A549 (cell line): ENCODE data around the gene PCDH8. TPM values are rescaled to one million over a fixed set of nuclear protein-coding genes. Genes with fewer than 3 reads are reported as not detected.

Experiments
- ATAC-seq, 2 experiments: fragments of 200-7000 bp in 1 of 2; fragments of >200 bp in 1 of 2; cut with Nextera tagmentation in 1 of 2; cut with Tn5 transposase in 1 of 2; 3 replicates each; pipeline versions ENCODE4 v1.8.0 to v1.9.1; 2018 to 2020; ENCODE audit warnings: mild to moderate bottlenecking in 1 of 2, moderate library complexity in 1 of 2
- CTCF ChIA-PET: fragments of 300-600 bp; sonication (Branson Sonifier 250); formaldehyde crosslinking; extraction: SDS; loops from one replicate; lab custom pipeline; 2021; ENCODE audit warnings: antibody characterized with exemption, inconsistent platforms; lab: Yijun Ruan, JAX
- POLR2A ChIA-PET: fragments of 350-600 bp; formaldehyde crosslinking; extraction: SDS; loops from one replicate; lab custom pipeline; 2021; ENCODE audit warnings: antibody characterized with exemption, inconsistent platforms; lab: Yijun Ruan, JAX
- DNase-seq, 2 experiments: peaks; one replicate each; pipeline versions ENCODE4 v3.0.0 to v3.0.0-alpha.2; 2011 to 2016; ENCODE audit warnings: low read depth in 1 of 2, low spot score in 1 of 2
- FAIRE-seq: peaks from 2 replicates; lab custom pipeline; 2011; peaks lifted over from hg19 to GRCh38; lab: Jason Lieb, UNC
- H3K27ac ChIP-seq, 2 experiments: fragments of >200 bp; sonication (Bioruptor Twin); formaldehyde crosslinking; 3 replicates each; pipeline ENCODE4 v1.5.1; 2016 to 2017
- H3K4me1 ChIP-seq: fragments of >200 bp; sonication (Bioruptor Twin); formaldehyde crosslinking; 3 replicates; pipeline ENCODE4 v1.6.1; 2016
- H3K4me2 ChIP-seq: fragments of >200 bp; sonication (Bioruptor Twin); formaldehyde crosslinking; 3 replicates; pipeline ENCODE4 v1.6.1; 2016
- H3K4me3 ChIP-seq: fragments of >200 bp; sonication (Bioruptor Twin); formaldehyde crosslinking; 3 replicates; pipeline ENCODE4 v1.5.1; 2016
- H3K9me3 ChIP-seq: fragments of >200 bp; sonication (Bioruptor Twin); formaldehyde crosslinking; 3 replicates; pipeline ENCODE4 v1.6.1; 2016
- BHLHE40 ChIP-seq: IDR thresholded peaks from 2 replicates; pipeline ENCODE4 v1.6.1; 2012; ENCODE audit warnings: low read depth, low read length, inconsistent platforms
- EHF ChIP-seq: fragments of 250-450 bp; sonication (Bioruptor Pico); IDR thresholded peaks from 2 replicates; pipeline ENCODE4 v1.5.0; 2020; ENCODE audit warnings: mild to moderate bottlenecking
- EP300 ChIP-seq, 2 experiments: fragments of >200 bp; sonication (Bioruptor Twin); formaldehyde crosslinking; IDR thresholded peaks; 2 replicates in 1 of 2; 3 replicates in 1 of 2; pipeline ENCODE4 v1.6.1; 2016 to 2017
- FOSB ChIP-seq: fragments of 250-450 bp; sonication (Bioruptor Pico); IDR thresholded peaks from 2 replicates; pipeline ENCODE4 v1.5.0; 2020; ENCODE audit warnings: mild to moderate bottlenecking, moderate library complexity
- HOXB5 ChIP-seq: fragments of 250-450 bp; sonication (Bioruptor Pico); IDR thresholded peaks from 2 replicates; pipeline ENCODE4 v1.5.0; 2020; ENCODE audit warnings: mild to moderate bottlenecking, moderate library complexity
- JUN ChIP-seq, 2 experiments: fragments of >200 bp; sonication (Bioruptor Twin); formaldehyde crosslinking; IDR thresholded peaks; 2 replicates in 1 of 2; 3 replicates in 1 of 2; pipeline ENCODE4 v1.6.1; 2016 to 2017
- JUNB ChIP-seq: fragments of >200 bp; sonication (Bioruptor Twin); formaldehyde crosslinking; IDR thresholded peaks from 2 replicates; pipeline ENCODE4 v1.6.1; 2016
- PHF8 ChIP-seq: fragments of 200-600 bp; sonication (generic); IDR thresholded peaks from 2 replicates; pipeline ENCODE4 v1.6.1; 2016; ENCODE audit warnings: low read depth, mild to moderate bottlenecking, antibody characterized with exemption, moderate library complexity, borderline replicate concordance
- RAD21 ChIP-seq, 2 experiments: fragments of >200 bp in 1 of 2; sonication (Bioruptor Twin) in 1 of 2; formaldehyde crosslinking in 1 of 2; IDR thresholded peaks in 1 of 2; conservative IDR thresholded peaks in 1 of 2; 2 replicates in 1 of 2; 3 replicates in 1 of 2; pipeline ENCODE4 v1.6.1; 2012 to 2018; ENCODE audit warnings: inconsistent platforms in 1 of 2
- ZNF302 ChIP-seq: fragments of 250-450 bp; sonication (Bioruptor Pico); IDR thresholded peaks from 2 replicates; pipeline ENCODE4 v1.9.0; 2021; ENCODE audit warnings: inconsistent platforms, mild to moderate bottlenecking, moderate library complexity
- WGBS: methylation state at CpG from one replicate; pipeline ENCODE4 v1.1.6; 2017; ENCODE audit errors: missing lambda C conversion rate; 5-methylcytosine and 5-hydroxymethylcytosine counted together
- polyA plus RNA-seq, 4 experiments: library from polyadenylated mRNA; depleted of rRNA in 3 of 4; stranded (reverse); fragments of >200 nt; fragmentation: RNase III in 1 of 4; extraction: RNeasy Plus Mini Kit Qiagen cat#74134 plus additional on column Dnase treatment in 1 of 4; gene quantifications; 2 replicates in 3 of 4; 3 replicates in 1 of 4; pipeline ENCODE4 v1.2.3, GENCODE V29; 2011 to 2017
- TF ChIP-seq, protein P1 (sequence below): fragments of 450-650 bp; IDR thresholded peaks from 2 replicates; pipeline ENCODE4 v1.6.1; 2014; ENCODE audit warnings: antibody characterized with exemption
- TF ChIP-seq, protein P2 (sequence below): IDR thresholded peaks from 2 replicates; pipeline ENCODE4 v1.6.1; 2012
- TF ChIP-seq, protein P3 (sequence below): fragments of >200 bp; sonication (Bioruptor Twin); formaldehyde crosslinking; IDR thresholded peaks from 3 replicates; pipeline ENCODE4 v1.5.1; 2016
- TF ChIP-seq, protein P4 (sequence below): fragments of >200 bp; sonication (Bioruptor Twin); formaldehyde crosslinking; IDR thresholded peaks from 3 replicates; pipeline ENCODE4 v1.6.1; 2016
- TF ChIP-seq, protein P5 (sequence below): fragments of 200-600 bp; sonication (generic); IDR thresholded peaks from 2 replicates; pipeline ENCODE4 v1.6.1; 2016; ENCODE audit warnings: antibody characterized with exemption, mild to moderate bottlenecking, moderate library complexity
- TF ChIP-seq, protein P6 (sequence below): IDR thresholded peaks from 2 replicates; pipeline ENCODE4 v1.6.1; 2012; ENCODE audit warnings: low read depth, borderline replicate concordance

The PCDH8 gene
- polyA plus RNA-seq, 2 of the 4 experiments (the other 2 are of a cell fraction), result not detected

DNA sequence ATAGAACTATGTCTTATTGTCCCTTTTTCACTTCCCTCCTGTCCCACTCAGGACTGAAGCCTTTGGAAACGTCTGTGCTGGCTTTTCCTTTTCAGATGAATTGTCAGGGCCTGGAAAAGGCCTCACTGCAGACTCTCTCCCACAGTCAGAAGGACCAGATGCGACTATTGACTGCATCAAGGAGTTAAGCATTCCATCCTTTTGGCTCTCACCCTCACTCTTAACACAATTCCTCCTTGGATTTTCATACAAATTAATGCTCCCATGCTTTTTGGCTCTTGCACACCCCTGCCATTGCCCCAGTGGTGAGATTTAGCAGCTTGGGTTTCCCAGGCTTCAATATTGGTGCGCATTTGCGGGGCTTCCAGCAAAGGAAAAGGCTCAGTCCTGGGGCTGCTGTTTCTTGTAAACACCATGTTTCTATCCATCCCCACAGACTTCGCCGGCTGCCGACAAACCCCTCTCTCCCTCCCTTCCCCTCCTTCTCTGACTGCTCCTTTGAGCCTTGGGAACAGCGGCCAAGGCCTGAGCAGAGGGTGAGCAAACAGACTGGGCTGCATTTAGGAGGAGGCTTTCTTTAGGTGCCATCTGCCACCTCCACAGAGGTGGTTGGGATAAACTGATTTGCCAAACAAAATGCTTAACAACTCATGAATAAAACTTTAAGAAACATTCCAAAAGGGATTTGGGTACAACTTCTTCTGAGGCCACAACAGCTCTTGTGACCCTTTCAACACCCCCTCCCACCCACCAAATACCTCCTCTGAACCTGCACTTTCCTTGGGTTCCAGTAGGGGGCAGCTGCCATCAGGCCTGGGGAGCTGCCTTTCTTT lies 48.6 kb upstream of the PCDH8 start:
- FAIRE-seq (no peak), ATAC-seq (no peak), DNase-seq (peak in 1 of 2 experiments; percentile 2)
- Histone ChIP-seq H3K9me3 (no peaks in the 10 kb centered on the region), H3K4me2 (no peak overlapping the region), H3K27ac (no peak overlapping the region), H3K4me1 (no peaks in the 10 kb centered on the region), H3K4me3 (no peak overlapping the region)
- ChIA-PET POLR2A (no interaction called here), CTCF (interaction anchor here (0.7 kb wide), 1 partner anchor 22 kb away, joined by 3 read pairs; no protein-coding TSS in a partner anchor)
- no peak for TF ChIP-seq BHLHE40
- TF ChIP-seq, protein P1, sequence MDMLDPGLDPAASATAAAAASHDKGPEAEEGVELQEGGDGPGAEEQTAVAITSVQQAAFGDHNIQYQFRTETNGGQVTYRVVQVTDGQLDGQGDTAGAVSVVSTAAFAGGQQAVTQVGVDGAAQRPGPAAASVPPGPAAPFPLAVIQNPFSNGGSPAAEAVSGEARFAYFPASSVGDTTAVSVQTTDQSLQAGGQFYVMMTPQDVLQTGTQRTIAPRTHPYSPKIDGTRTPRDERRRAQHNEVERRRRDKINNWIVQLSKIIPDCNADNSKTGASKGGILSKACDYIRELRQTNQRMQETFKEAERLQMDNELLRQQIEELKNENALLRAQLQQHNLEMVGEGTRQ, result no peak
- TF ChIP-seq, protein P2, sequence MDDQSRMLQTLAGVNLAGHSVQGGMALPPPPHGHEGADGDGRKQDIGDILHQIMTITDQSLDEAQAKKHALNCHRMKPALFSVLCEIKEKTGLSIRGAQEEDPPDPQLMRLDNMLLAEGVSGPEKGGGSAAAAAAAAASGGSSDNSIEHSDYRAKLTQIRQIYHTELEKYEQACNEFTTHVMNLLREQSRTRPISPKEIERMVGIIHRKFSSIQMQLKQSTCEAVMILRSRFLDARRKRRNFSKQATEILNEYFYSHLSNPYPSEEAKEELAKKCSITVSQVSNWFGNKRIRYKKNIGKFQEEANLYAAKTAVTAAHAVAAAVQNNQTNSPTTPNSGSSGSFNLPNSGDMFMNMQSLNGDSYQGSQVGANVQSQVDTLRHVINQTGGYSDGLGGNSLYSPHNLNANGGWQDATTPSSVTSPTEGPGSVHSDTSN, result no peak
- TF ChIP-seq FOSB, result no peak
- TF ChIP-seq RAD21 (conservative IDR thresholded peaks at IDR 0.05 in 1 of 2, IDR thresholded peaks at IDR 0.05 in 1 of 2), result 0 out of 5 replicates have a peak, but pooled peaks of 1 of the 2 experiments have one; percentile 3
- 30% methylated on average over 8 of the region's 8 CpGs for WGBS

DNA sequence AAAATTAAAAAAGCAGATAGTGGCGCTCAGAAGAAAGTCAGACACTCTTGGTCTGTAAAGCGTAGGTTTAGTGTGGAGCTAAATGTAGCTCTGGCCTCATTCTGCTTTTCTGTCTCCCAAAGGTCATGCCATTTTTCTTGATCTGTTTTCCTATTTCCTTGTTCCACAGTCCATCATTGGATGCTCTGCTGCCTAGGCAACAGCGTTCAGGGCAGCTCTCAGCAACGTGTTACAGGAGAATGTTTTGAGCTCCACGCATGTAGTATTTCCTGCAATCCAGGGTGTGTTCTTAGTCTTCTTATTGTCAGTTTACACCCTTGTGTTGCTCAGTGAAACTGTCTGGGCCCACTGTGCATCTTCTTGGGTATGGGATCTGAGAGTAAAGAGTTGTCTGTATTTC lies 46.0 kb upstream of the PCDH8 start:
- 17% methylated on average over 5 of the region's 5 CpGs for WGBS
- FAIRE-seq, result no peak
- CTCF ChIA-PET, result interaction anchor here (1.3 kb wide), 1 partner anchor 74 kb away, joined by 4 read pairs; no protein-coding TSS in a partner anchor
- Histone ChIP-seq H3K27ac (no peak overlapping the region), H3K4me1 (no peaks in the 10 kb centered on the region), H3K4me3 (no peak overlapping the region), H3K9me3 (no peaks in the 10 kb centered on the region), H3K4me2 (no peak overlapping the region)
- ATAC-seq, result no peak
- no peak for DNase-seq
- TF ChIP-seq, protein P3, sequence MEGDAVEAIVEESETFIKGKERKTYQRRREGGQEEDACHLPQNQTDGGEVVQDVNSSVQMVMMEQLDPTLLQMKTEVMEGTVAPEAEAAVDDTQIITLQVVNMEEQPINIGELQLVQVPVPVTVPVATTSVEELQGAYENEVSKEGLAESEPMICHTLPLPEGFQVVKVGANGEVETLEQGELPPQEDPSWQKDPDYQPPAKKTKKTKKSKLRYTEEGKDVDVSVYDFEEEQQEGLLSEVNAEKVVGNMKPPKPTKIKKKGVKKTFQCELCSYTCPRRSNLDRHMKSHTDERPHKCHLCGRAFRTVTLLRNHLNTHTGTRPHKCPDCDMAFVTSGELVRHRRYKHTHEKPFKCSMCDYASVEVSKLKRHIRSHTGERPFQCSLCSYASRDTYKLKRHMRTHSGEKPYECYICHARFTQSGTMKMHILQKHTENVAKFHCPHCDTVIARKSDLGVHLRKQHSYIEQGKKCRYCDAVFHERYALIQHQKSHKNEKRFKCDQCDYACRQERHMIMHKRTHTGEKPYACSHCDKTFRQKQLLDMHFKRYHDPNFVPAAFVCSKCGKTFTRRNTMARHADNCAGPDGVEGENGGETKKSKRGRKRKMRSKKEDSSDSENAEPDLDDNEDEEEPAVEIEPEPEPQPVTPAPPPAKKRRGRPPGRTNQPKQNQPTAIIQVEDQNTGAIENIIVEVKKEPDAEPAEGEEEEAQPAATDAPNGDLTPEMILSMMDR, result no peak
- TF ChIP-seq, protein P4, sequence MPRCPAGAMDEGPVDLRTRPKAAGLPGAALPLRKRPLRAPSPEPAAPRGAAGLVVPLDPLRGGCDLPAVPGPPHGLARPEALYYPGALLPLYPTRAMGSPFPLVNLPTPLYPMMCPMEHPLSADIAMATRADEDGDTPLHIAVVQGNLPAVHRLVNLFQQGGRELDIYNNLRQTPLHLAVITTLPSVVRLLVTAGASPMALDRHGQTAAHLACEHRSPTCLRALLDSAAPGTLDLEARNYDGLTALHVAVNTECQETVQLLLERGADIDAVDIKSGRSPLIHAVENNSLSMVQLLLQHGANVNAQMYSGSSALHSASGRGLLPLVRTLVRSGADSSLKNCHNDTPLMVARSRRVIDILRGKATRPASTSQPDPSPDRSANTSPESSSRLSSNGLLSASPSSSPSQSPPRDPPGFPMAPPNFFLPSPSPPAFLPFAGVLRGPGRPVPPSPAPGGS, result no peak
- no peak for TF ChIP-seq RAD21 (conservative IDR thresholded peaks at IDR 0.05 in 1 of 2, IDR thresholded peaks at IDR 0.05 in 1 of 2)
- POLR2A ChIA-PET, result no interaction called here

DNA sequence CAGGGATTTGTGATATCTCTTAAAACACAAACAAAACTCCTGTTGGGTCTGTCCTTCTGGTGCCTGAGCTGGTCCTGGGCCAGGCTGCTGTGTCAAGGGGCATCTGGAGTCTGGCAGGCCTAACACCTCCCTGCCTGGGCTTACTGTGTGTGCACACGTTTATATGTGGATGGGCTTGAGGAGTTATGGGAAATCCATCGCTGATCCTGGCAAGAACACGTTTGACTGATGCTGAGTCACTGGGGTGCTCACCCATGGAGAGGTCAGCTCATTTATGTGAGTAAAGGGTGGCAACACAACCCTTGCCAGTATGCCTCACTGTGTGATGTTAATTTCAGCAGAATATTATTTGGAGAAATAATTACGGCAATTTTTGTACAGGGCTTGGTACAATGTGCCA lies 44.5 kb upstream of the PCDH8 start:
- Histone ChIP-seq H3K9me3 (no peaks in the 10 kb centered on the region), H3K4me2 (no peak overlapping the region), H3K4me1 (no peaks in the 10 kb centered on the region), H3K27ac (no peak overlapping the region), H3K4me3 (no peak overlapping the region)
- ATAC-seq (no peak), FAIRE-seq (no peak), DNase-seq (no peak)
- CTCF ChIA-PET, result interaction anchor here (1.0 to 1.2 kb wide), 2 partner anchors 10 to 84 kb away, joined by 3 to 4 read pairs; no protein-coding TSS in a partner anchor
- WGBS, result 8% methylated on average over 4 of the region's 4 CpGs
- POLR2A ChIA-PET, result no interaction called here
- no peak for TF ChIP-seq EHF (CRISPR knock-in tag)
- TF ChIP-seq, protein P5, sequence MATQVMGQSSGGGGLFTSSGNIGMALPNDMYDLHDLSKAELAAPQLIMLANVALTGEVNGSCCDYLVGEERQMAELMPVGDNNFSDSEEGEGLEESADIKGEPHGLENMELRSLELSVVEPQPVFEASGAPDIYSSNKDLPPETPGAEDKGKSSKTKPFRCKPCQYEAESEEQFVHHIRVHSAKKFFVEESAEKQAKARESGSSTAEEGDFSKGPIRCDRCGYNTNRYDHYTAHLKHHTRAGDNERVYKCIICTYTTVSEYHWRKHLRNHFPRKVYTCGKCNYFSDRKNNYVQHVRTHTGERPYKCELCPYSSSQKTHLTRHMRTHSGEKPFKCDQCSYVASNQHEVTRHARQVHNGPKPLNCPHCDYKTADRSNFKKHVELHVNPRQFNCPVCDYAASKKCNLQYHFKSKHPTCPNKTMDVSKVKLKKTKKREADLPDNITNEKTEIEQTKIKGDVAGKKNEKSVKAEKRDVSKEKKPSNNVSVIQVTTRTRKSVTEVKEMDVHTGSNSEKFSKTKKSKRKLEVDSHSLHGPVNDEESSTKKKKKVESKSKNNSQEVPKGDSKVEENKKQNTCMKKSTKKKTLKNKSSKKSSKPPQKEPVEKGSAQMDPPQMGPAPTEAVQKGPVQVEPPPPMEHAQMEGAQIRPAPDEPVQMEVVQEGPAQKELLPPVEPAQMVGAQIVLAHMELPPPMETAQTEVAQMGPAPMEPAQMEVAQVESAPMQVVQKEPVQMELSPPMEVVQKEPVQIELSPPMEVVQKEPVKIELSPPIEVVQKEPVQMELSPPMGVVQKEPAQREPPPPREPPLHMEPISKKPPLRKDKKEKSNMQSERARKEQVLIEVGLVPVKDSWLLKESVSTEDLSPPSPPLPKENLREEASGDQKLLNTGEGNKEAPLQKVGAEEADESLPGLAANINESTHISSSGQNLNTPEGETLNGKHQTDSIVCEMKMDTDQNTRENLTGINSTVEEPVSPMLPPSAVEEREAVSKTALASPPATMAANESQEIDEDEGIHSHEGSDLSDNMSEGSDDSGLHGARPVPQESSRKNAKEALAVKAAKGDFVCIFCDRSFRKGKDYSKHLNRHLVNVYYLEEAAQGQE, result no peak
- TF ChIP-seq, protein P6, sequence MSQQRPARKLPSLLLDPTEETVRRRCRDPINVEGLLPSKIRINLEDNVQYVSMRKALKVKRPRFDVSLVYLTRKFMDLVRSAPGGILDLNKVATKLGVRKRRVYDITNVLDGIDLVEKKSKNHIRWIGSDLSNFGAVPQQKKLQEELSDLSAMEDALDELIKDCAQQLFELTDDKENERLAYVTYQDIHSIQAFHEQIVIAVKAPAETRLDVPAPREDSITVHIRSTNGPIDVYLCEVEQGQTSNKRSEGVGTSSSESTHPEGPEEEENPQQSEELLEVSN, result no peak
- no peak for TF ChIP-seq HOXB5 (CRISPR knock-in tag)
- no peak for TF ChIP-seq PHF8
- TF ChIP-seq, protein P3, result no peak
- TF ChIP-seq EP300 (IDR thresholded peaks at IDR 0.05), result no peak
- TF ChIP-seq JUNB, result no peak
- TF ChIP-seq ZNF302 (CRISPR knock-in tag), result no peak
- TF ChIP-seq JUN (IDR thresholded peaks at IDR 0.05), result no peak
